Mammary epithelial cell (primary cell): ENCODE measurements around the gene CCNI2.

Experiments
- CTCF ChIP-seq, 2 donors: IDR thresholded peaks in 1 of 2; conservative IDR thresholded peaks in 1 of 2; 2 replicates each; pipeline ENCODE4 v1.5.1; 2011 to 2012; ENCODE audit warnings: inconsistent platforms in 2 of 2, low read length in 2 of 2, mild to moderate bottlenecking in 2 of 2, control low read depth in 1 of 2, low read depth in 1 of 2; ENCODE audit not compliant: insufficient read depth in 1 of 2; ENCODE audit errors: extremely low read depth in 1 of 2
- EZH2 ChIP-seq: IDR thresholded peaks from 2 replicates; pipeline ENCODE4 v1.6.1; 2012; ENCODE audit warnings: low read length, inconsistent platforms, borderline replicate concordance

DNA sequence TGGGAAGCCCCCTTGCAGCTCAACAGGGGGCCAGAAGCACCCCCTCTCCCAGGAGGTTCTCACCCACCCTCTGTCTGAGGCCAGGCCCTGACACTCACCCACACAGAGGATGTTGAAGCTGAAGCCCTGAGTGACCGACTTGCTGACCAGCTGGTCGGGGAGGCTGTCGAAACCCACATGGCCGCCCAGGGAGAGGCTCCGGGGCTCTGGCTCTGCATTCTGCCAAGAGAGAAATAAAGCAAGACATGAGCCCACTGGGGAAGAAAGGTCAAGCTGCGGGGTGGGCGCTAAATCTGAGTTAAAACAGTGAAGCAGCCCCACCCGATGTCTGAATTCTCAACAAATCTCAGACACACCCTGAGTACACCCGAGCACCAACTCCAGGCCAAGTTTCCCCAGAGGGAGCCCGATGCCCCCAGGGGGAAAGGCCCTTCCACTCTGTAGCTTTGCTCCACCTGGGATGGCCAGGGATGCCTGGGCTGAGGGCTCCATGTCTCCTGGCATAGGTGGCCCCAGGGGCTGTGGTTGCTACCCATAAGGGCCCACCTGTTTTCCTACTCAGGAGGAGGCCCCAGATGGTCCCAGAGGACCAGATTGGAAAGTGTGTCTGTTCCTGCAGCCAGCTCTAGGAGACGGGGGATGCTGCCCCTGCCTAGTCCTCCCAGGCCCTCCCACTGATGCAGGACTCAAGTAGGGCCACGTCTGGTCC is 18.2 kb downstream of the CCNI2 start:
- TF ChIP-seq CTCF (conservative IDR thresholded peaks at IDR 0.05 in 1 of 2, IDR thresholded peaks at IDR 0.05 in 1 of 2; ENCODE audit: extremely low read depth in 1 of 2, insufficient read depth in 1 of 2, low read depth in 1 of 2, low read length in 2 of 2), result no peak
- no peak for TF ChIP-seq EZH2
